SK-N-SH treated with all-trans-retinoic acid at 6 μM for 48 hours (cell line): ENCODE results near the gene DNAH9.

ENCODE experiments used
- ATAC-seq: fragments of 200-7000 bp; cut with Tn5 transposase; 3 replicates; pipeline ENCODE4 v1.9.1; 2020; ENCODE audit warnings: mild to moderate bottlenecking, moderate library complexity
- ARNTL ChIP-seq: fragments of 450-650 bp; formaldehyde crosslinking; IDR thresholded peaks from 2 replicates; pipeline ENCODE4 v1.5.0; 2020; ENCODE audit warnings: low read depth, mild to moderate bottlenecking, moderate library complexity, borderline replicate concordance
- BACH2 ChIP-seq: fragments of 250-450 bp; sonication (Bioruptor Pico); IDR thresholded peaks from 2 replicates; pipeline ENCODE4 v1.9.0; 2021; ENCODE audit warnings: mild to moderate bottlenecking, borderline replicate concordance
- CREB5 ChIP-seq: fragments of 250-450 bp; sonication (Bioruptor Pico); IDR thresholded peaks from 2 replicates; pipeline ENCODE4 v1.5.1; 2020; ENCODE audit warnings: low read depth, mild to moderate bottlenecking, moderate library complexity
- CSDC2 ChIP-seq: fragments of 250-450 bp; sonication (Bioruptor Pico); IDR thresholded peaks from 2 replicates; pipeline ENCODE4 v1.5.0; 2020; ENCODE audit warnings: mild to moderate bottlenecking, moderate library complexity
- ESRRG ChIP-seq: fragments of 250-450 bp; sonication (Bioruptor Pico); IDR thresholded peaks from 2 replicates; pipeline ENCODE4 v1.6.1; 2021; ENCODE audit warnings: mild to moderate bottlenecking
- GLIS3 ChIP-seq: fragments of 250-450 bp; sonication (Bioruptor Pico); IDR thresholded peaks from 2 replicates; pipeline ENCODE4 v1.5.0; 2020; ENCODE audit warnings: mild to moderate bottlenecking, moderate library complexity
- ISL1 ChIP-seq: fragments of 250-450 bp; sonication (Bioruptor Pico); IDR thresholded peaks from 2 replicates; pipeline ENCODE4 v2.1.2; 2022; ENCODE audit warnings: mild to moderate bottlenecking, moderate library complexity
- OSR1 ChIP-seq: fragments of 250-450 bp; sonication (Bioruptor Pico); IDR thresholded peaks from 2 replicates; pipeline ENCODE4 v1.8.0; 2022; ENCODE audit warnings: moderate library complexity, mild to moderate bottlenecking, inconsistent platforms
- POU6F1 ChIP-seq: fragments of 250-450 bp; sonication (Bioruptor Pico); IDR thresholded peaks from 2 replicates; pipeline ENCODE4 v1.8.0; 2021; ENCODE audit warnings: low read depth, mild to moderate bottlenecking, moderate library complexity, borderline replicate concordance
- PPARA ChIP-seq: fragments of 250-450 bp; sonication (Bioruptor Pico); IDR thresholded peaks from 2 replicates; pipeline ENCODE4 v1.5.0; 2020; ENCODE audit warnings: mild to moderate bottlenecking, borderline replicate concordance
- RARB ChIP-seq: fragments of 250-450 bp; sonication (Bioruptor Pico); IDR thresholded peaks from 2 replicates; pipeline ENCODE4 v1.8.0; 2021; ENCODE audit warnings: mild to moderate bottlenecking, moderate library complexity
- SNAI2 ChIP-seq: fragments of 250-450 bp; sonication (Bioruptor Pico); IDR thresholded peaks from 2 replicates; pipeline ENCODE4 v1.5.0; 2020; ENCODE audit warnings: mild to moderate bottlenecking, moderate library complexity
- TCF4 ChIP-seq: fragments of 250-450 bp; sonication (Bioruptor Pico); IDR thresholded peaks from 2 replicates; pipeline ENCODE4 v1.8.0; 2021; ENCODE audit warnings: mild to moderate bottlenecking, moderate library complexity, borderline replicate concordance
- ZC3H10 ChIP-seq: fragments of 250-450 bp; sonication (Bioruptor Pico); IDR thresholded peaks from 2 replicates; pipeline ENCODE4 v1.5.1; 2021; ENCODE audit warnings: mild to moderate bottlenecking, moderate library complexity
- ZFP3 ChIP-seq: fragments of 250-450 bp; sonication (Bioruptor Pico); IDR thresholded peaks from 2 replicates; pipeline ENCODE4 v1.5.0; 2020; ENCODE audit warnings: mild to moderate bottlenecking, moderate library complexity
- ZFP30 ChIP-seq: fragments of 450-650 bp; formaldehyde crosslinking; IDR thresholded peaks from 2 replicates; pipeline ENCODE4 v1.5.0; 2022; ENCODE audit warnings: mild to moderate bottlenecking, moderate library complexity
- ZNF565 ChIP-seq: fragments of 450-650 bp; formaldehyde crosslinking; conservative IDR thresholded peaks from 2 replicates; pipeline ENCODE4 v1.5.0; 2020; ENCODE audit warnings: low read depth, mild to moderate bottlenecking, moderate library complexity
- ZNF70 ChIP-seq: fragments of 450-650 bp; formaldehyde crosslinking; IDR thresholded peaks from 2 replicates; pipeline ENCODE4 v1.5.0; 2020; ENCODE audit warnings: mild to moderate bottlenecking, moderate library complexity
- ZNF8 ChIP-seq: fragments of 450-650 bp; formaldehyde crosslinking; IDR thresholded peaks from 2 replicates; pipeline ENCODE4 v1.5.0; 2020; ENCODE audit warnings: mild to moderate bottlenecking, moderate library complexity
- TF ChIP-seq, protein P1 (sequence below): fragments of 250-450 bp; sonication (Bioruptor Pico); IDR thresholded peaks from 2 replicates; pipeline ENCODE4 v1.5.1; 2021; ENCODE audit warnings: mild to moderate bottlenecking, moderate library complexity
- TF ChIP-seq, protein P2 (sequence below): fragments of 250-450 bp; sonication (Bioruptor Pico); IDR thresholded peaks from 2 replicates; pipeline ENCODE4 v1.5.0; 2020; ENCODE audit warnings: mild to moderate bottlenecking, moderate library complexity
- TF ChIP-seq, protein P3 (sequence below): fragments of 250-450 bp; sonication (Bioruptor Pico); IDR thresholded peaks from 2 replicates; pipeline ENCODE4 v1.8.0; 2020; ENCODE audit warnings: mild to moderate bottlenecking, moderate library complexity, borderline replicate concordance

DNAH9 gene

DNA sequence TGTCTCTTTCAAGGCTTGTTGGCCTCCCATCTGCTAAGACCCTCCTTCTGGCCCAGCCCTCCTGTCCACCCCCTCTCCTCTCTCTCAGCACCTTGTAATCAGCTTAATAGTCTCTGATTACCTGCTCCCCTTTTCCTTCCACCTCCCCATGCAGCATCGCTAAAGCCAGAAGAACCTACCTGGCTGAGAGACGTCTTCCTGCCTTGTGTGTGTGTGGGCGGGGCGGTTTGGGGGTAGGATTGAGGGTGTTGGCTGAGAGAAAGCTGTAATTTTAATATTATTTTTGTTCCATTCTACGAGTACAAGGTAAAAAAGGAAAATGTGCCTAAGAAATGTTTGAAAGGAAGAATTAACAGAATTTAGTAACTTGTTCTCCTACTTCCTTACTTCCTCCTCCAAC lies 3.4 kb downstream of the DNAH9 start:
- TF ChIP-seq CSDC2 (CRISPR knock-in tag) = no peak
- no peak for TF ChIP-seq ZNF565 (CRISPR knock-in tag)
- no peak for TF ChIP-seq SNAI2 (CRISPR knock-in tag)
- TF ChIP-seq TCF4 = no peak
- ATAC-seq = no peak

DNA sequence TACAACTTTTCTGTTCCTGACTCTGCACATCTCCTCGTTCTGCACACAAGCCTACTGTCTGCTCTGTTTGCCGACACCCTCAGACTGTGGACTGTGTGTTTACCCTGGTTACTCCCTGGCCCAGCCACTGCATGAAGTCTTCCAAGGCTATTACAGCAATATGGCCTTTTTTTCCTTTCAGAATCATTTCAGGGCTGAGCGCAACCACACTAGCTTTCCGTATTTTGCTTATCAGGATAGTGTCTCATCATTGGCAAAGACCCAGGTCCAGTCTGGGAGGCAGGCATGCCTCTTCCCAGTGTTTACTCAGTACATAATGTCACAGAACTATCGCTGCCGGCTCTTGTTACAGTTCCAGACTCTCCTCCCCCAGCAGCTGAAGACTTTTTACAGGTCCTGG lies 10.1 kb downstream of the DNAH9 start:
- TF ChIP-seq, protein P1, sequence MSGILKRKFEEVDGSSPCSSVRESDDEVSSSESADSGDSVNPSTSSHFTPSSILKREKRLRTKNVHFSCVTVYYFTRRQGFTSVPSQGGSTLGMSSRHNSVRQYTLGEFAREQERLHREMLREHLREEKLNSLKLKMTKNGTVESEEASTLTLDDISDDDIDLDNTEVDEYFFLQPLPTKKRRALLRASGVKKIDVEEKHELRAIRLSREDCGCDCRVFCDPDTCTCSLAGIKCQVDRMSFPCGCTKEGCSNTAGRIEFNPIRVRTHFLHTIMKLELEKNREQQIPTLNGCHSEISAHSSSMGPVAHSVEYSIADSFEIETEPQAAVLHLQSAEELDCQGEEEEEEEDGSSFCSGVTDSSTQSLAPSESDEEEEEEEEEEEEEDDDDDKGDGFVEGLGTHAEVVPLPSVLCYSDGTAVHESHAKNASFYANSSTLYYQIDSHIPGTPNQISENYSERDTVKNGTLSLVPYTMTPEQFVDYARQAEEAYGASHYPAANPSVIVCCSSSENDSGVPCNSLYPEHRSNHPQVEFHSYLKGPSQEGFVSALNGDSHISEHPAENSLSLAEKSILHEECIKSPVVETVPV (CRISPR knock-in tag) = no peak
- TF ChIP-seq ARNTL (CRISPR knock-in tag) = no peak
- TF ChIP-seq, protein P2, sequence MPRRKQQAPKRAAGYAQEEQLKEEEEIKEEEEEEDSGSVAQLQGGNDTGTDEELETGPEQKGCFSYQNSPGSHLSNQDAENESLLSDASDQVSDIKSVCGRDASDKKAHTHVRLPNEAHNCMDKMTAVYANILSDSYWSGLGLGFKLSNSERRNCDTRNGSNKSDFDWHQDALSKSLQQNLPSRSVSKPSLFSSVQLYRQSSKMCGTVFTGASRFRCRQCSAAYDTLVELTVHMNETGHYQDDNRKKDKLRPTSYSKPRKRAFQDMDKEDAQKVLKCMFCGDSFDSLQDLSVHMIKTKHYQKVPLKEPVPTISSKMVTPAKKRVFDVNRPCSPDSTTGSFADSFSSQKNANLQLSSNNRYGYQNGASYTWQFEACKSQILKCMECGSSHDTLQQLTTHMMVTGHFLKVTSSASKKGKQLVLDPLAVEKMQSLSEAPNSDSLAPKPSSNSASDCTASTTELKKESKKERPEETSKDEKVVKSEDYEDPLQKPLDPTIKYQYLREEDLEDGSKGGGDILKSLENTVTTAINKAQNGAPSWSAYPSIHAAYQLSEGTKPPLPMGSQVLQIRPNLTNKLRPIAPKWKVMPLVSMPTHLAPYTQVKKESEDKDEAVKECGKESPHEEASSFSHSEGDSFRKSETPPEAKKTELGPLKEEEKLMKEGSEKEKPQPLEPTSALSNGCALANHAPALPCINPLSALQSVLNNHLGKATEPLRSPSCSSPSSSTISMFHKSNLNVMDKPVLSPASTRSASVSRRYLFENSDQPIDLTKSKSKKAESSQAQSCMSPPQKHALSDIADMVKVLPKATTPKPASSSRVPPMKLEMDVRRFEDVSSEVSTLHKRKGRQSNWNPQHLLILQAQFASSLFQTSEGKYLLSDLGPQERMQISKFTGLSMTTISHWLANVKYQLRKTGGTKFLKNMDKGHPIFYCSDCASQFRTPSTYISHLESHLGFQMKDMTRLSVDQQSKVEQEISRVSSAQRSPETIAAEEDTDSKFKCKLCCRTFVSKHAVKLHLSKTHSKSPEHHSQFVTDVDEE (CRISPR knock-in tag) = no peak
- TF ChIP-seq ISL1 (CRISPR knock-in tag) = no peak
- TF ChIP-seq BACH2 (CRISPR knock-in tag) = no peak
- TF ChIP-seq ZNF8 = no peak
- no peak for TF ChIP-seq PPARA (CRISPR knock-in tag)
- TF ChIP-seq GLIS3 (CRISPR knock-in tag) = no peak
- TF ChIP-seq RARB (CRISPR knock-in tag) = no peak
- ATAC-seq = no peak; the same call in 2 of the 3 replicates

GRCh38 chr17:11610999-11611566 lies 12.8 kb downstream of the DNAH9 start:
- no peak; the same call in 2 of the 3 replicates for ATAC-seq
- TF ChIP-seq ZFP30 (CRISPR knock-in tag) = no peak
- peak; percentile 47; the same call in 1 of the 2 replicates for TF ChIP-seq TCF4

DNA sequence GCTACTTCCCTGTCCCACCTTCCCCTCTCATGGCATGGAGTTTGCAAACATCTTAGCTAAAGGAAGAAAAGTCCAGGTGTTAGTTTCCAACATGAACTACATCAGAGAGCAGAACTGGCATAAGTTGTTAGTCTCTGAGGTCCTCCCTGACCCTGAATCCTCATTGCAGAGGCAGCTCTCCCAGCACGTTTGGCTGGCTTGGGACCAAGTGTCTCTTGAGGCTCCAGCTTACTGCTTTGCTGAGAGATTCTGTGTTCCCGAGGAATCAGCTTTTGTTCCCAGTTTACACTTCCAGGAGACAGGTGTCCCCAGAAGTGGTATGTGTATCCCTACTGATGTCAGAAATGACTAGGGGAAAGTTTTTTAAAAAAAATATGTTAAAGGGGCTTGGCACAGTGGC lies 14.7 kb downstream of the DNAH9 start:
- TF ChIP-seq RARB (CRISPR knock-in tag) (no peak), ESRRG (CRISPR knock-in tag) (no peak), CREB5 (CRISPR knock-in tag) (no peak), OSR1 (CRISPR knock-in tag) (no peak), ZNF70 (CRISPR knock-in tag) (no peak), GLIS3 (CRISPR knock-in tag) (no peak), TCF4 (no peak), ZNF565 (CRISPR knock-in tag) (no peak), BACH2 (CRISPR knock-in tag) (no peak), ZC3H10 (no peak), ISL1 (CRISPR knock-in tag) (no peak), SNAI2 (CRISPR knock-in tag) (no peak), ZFP3 (CRISPR knock-in tag) (no peak), POU6F1 (no peak), ZNF8 (no peak), ARNTL (CRISPR knock-in tag) (no peak)
- TF ChIP-seq, protein P1 (CRISPR knock-in tag) = no peak
- TF ChIP-seq, protein P3, sequence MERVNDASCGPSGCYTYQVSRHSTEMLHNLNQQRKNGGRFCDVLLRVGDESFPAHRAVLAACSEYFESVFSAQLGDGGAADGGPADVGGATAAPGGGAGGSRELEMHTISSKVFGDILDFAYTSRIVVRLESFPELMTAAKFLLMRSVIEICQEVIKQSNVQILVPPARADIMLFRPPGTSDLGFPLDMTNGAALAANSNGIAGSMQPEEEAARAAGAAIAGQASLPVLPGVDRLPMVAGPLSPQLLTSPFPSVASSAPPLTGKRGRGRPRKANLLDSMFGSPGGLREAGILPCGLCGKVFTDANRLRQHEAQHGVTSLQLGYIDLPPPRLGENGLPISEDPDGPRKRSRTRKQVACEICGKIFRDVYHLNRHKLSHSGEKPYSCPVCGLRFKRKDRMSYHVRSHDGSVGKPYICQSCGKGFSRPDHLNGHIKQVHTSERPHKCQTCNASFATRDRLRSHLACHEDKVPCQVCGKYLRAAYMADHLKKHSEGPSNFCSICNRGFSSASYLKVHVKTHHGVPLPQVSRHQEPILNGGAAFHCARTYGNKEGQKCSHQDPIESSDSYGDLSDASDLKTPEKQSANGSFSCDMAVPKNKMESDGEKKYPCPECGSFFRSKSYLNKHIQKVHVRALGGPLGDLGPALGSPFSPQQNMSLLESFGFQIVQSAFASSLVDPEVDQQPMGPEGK (CRISPR knock-in tag) = no peak
- TF ChIP-seq, protein P2 (CRISPR knock-in tag) = no peak
- no peak for ATAC-seq
